ENCODE measurements around the gene STAB1. TPM values are rescaled to one million over a fixed set of nuclear protein-coding genes. Genes with fewer than 3 reads are reported as not detected.

Gene STAB1
- total RNA-seq, 1 donor from 2014 or later = 0.71 TPM

DNA sequence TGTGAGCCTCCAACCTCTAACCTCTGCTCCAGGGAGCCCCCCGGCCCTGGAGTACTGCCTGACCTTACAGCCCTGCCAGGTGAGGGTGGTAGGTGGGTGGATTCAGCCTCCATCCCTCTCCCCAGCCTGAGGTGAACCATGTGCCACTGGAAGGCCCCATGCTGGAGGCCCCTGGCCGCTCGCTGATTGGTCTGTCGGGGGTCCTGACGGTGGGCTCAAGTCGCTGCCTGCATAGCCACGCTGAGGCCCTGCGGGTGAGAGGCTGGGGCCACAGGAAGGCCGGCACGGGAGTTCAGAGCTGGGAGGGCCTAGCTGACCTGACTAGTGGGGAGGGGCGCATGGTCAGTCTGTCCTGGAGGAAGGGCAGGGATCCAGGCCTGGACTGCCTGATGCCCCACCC, 19.4 kb downstream of the STAB1 start:
- H3K27ac Mint-ChIP-seq = no peak overlapping the region
- H3K4me3 Mint-ChIP-seq = no peak overlapping the region
- H3K36me3 Mint-ChIP-seq (ENCODE audit: low read depth) = no peaks in the 10 kb centered on the region
- H3K9me3 Mint-ChIP-seq = no peaks in the 10 kb centered on the region
- POLR2A ChIA-PET = no interaction called here
- DNase-seq = no peak
- no peaks in the 10 kb centered on the region for H3K27me3 Mint-ChIP-seq
- intact Hi-C loops (cut with micrococcal nuclease) = no loop called here
- CTCF ChIA-PET = no interaction called here
- no peak for ATAC-seq (ENCODE audit: low read depth)
- H3K4me1 Mint-ChIP-seq = no peaks in the 10 kb centered on the region
- TF ChIP-seq, protein P1, sequence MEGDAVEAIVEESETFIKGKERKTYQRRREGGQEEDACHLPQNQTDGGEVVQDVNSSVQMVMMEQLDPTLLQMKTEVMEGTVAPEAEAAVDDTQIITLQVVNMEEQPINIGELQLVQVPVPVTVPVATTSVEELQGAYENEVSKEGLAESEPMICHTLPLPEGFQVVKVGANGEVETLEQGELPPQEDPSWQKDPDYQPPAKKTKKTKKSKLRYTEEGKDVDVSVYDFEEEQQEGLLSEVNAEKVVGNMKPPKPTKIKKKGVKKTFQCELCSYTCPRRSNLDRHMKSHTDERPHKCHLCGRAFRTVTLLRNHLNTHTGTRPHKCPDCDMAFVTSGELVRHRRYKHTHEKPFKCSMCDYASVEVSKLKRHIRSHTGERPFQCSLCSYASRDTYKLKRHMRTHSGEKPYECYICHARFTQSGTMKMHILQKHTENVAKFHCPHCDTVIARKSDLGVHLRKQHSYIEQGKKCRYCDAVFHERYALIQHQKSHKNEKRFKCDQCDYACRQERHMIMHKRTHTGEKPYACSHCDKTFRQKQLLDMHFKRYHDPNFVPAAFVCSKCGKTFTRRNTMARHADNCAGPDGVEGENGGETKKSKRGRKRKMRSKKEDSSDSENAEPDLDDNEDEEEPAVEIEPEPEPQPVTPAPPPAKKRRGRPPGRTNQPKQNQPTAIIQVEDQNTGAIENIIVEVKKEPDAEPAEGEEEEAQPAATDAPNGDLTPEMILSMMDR (IDR thresholded peaks at IDR 0.05) = no peak

DNA sequence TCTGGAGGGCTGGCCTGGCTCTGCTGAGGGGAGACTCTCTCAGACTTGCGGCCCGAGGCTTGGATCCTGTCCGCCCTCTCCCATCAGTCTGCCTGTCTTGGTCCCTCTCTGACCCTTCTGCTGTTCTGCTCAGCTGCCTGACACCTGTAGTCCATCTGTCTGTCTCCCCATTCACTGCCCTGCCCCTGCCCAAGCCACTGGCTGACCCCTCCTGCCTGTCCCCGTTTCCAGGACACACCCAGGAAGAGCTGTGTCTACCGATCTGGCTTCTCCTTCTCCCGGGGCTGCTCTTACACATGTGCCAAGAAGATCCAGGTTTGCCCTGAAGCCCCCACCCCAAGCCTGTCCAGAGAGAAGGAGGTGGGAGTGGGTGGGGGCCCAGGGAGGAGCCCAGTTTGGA, 20.1 kb downstream of the STAB1 start:
- ChIA-PET POLR2A (no interaction called here), CTCF (no interaction called here)
- H3K4me3 Mint-ChIP-seq = no peak overlapping the region
- ATAC-seq (ENCODE audit: low read depth) = no peak
- no peak overlapping the region for H3K27ac Mint-ChIP-seq
- DNase-seq = no peak
- no peaks in the 10 kb centered on the region for H3K27me3 Mint-ChIP-seq
- no peaks in the 10 kb centered on the region for H3K36me3 Mint-ChIP-seq (ENCODE audit: low read depth)
- no peaks in the 10 kb centered on the region for H3K4me1 Mint-ChIP-seq
- no peaks in the 10 kb centered on the region for H3K9me3 Mint-ChIP-seq
- TF ChIP-seq, protein P1 (IDR thresholded peaks at IDR 0.05) = no peak
- intact Hi-C loops (cut with micrococcal nuclease) = no loop called here

GRCh38 chr3:52516509-52517195, 21.5 kb downstream of the STAB1 start:
- ChIA-PET POLR2A (no interaction called here), CTCF (no interaction called here)
- Mint-ChIP-seq H3K9me3 (no peaks in the 10 kb centered on the region), H3K4me1 (no peaks in the 10 kb centered on the region), H3K4me3 (no peak overlapping the region), H3K27me3 (no peaks in the 10 kb centered on the region), H3K27ac (no peak overlapping the region), H3K36me3 (ENCODE audit: low read depth) (no peaks in the 10 kb centered on the region)
- intact Hi-C loops (cut with micrococcal nuclease) = no loop called here
- DNase-seq (no peak), ATAC-seq (ENCODE audit: low read depth) (no peak)
- TF ChIP-seq, protein P1 (IDR thresholded peaks at IDR 0.05) = no peak

DNA sequence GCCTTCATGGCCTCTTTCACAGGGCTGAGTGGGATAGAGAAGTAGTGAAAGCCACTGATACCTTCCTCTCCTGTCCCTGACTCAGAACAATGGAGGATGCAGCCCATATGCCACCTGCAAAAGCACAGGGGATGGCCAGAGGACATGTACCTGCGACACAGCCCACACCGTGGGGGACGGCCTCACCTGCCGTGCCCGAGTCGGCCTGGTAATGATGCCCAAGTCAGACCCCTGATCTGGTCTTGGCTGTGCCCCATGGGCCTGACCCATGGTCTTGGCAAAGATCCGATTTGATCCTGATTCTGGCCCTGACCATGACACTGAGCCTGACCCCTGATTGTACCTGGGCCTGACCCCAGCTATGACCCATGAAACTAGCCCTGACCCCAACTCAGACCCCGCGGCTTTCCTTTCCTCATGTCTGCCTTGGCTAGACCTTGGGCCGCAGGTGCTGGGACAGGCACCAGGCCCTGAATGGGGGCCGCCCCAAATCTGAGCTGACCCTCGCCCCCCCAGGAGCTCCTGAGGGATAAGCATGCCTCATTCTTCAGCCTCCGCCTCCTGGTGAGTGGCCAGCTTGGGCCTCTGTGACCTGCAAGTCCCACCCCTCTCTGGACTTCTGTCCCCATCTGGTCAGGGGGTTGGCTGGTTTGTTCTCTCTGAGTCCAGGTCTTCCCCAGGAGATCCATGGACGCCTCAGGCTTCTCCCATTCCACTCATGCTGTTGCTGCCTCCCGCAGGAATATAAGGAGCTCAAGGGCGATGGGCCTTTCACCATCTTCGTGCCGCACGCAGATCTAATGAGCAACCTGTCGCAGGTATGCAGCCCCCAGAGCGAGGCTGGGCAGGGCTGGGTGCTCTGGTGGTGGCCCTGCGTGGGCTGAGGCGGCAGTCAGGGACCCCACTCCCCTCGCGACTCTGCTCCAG, 22.9 kb downstream of the STAB1 start:
- no peaks in the 10 kb centered on the region for H3K4me1 Mint-ChIP-seq
- no peaks in the 10 kb centered on the region for H3K27me3 Mint-ChIP-seq

More for the DNA sequence above, 22.9 kb downstream of the STAB1 start:
- Mint-ChIP-seq H3K36me3 (ENCODE audit: low read depth) (no peaks in the 10 kb centered on the region), H3K9me3 (no peaks in the 10 kb centered on the region), H3K27ac (no peak overlapping the region), H3K4me3 (no peak overlapping the region)
- TF ChIP-seq, protein P1 (IDR thresholded peaks at IDR 0.05) = no peak
- POLR2A ChIA-PET = no interaction called here
- no peak for DNase-seq
- intact Hi-C loops (cut with micrococcal nuclease) = no loop called here
- CTCF ChIA-PET = no interaction called here
- ATAC-seq (ENCODE audit: low read depth) = no peak

Measured in activated B cell treated with CpG ODN at 0.5 μM for 24 hours (primary cell).